Astrocyte of the cerebellum (primary cell): ENCODE measurements around the gene CACTIN.
A peak's percentile ranks its signal among the peaks of the same experiment; 100 is the strongest.
"Not testable (repeated sequence)": the region's sequence is repeated elsewhere in the genome, so short reads cannot be mapped to it uniquely, and the experiment has no call there.

Experiments
- DNase-seq: peaks from one replicate; pipeline ENCODE4 v3.0.0-alpha.2; 2011; ENCODE audit warnings: low read depth
- H3K4me3 ChIP-seq: 2 replicates; pipeline ENCODE4 v1.5.1; 2011; ENCODE audit warnings: mild to moderate bottlenecking, low read depth, low read length, moderate library complexity
- CTCF ChIP-seq: IDR thresholded peaks from 2 replicates; pipeline ENCODE4 v1.5.1; 2012; ENCODE audit warnings: low read length, low read depth, moderate library complexity, mild to moderate bottlenecking; ENCODE audit errors: missing control alignments
- in situ Hi-C: cut with HindIII; loops from 2 replicates; pipeline ENCODE4 v1.10.0; 2017; ENCODE audit warnings: low sequenced_read_pairs

CACTIN gene

GRCh38 chr19:3667766-3668165, 41.2 kb upstream of the CACTIN start:
- no peak for TF ChIP-seq CTCF
- H3K4me3 ChIP-seq = no peak overlapping the region
- in situ Hi-C loops = no loop called here
- DNase-seq = no peak

GRCh38 chr19:3667037-3667638, 40.5 kb upstream of the CACTIN start:
- no peak for TF ChIP-seq CTCF
- DNase-seq = no peak
- in situ Hi-C loops = no loop called here
- H3K4me3 ChIP-seq = no peak overlapping the region

GRCh38 chr19:3666545-3666856, 39.9 kb upstream of the CACTIN start:
- in situ Hi-C loops = not testable (repeated sequence)

GRCh38 chr19:3665681-3666544, 39.3 kb upstream of the CACTIN start:
- DNase-seq = no peak
- H3K4me3 ChIP-seq = no peak overlapping the region
- in situ Hi-C loops = no loop called here

More at GRCh38 chr19:3666545-3666856, 39.9 kb upstream of the CACTIN start:
- not testable (repeated sequence) for H3K4me3 ChIP-seq, DNase-seq

GRCh38 chr19:3664879-3665642, 38.5 kb upstream of the CACTIN start:
- no peak for TF ChIP-seq CTCF
- no peak overlapping the region for H3K4me3 ChIP-seq
- no peak for DNase-seq
- in situ Hi-C loops = no loop called here

More at GRCh38 chr19:3665681-3666544, 39.3 kb upstream of the CACTIN start:
- peak; percentile 79 for TF ChIP-seq CTCF

- DNase-seq = no peak
- in situ Hi-C loops = no loop called here
- H3K4me3 ChIP-seq = no peak overlapping the region
- TF ChIP-seq CTCF = no peak
Observed at GRCh38 chr19:3663838-3664237, 37.2 kb upstream of the CACTIN start.
